HG03159 (cell line): ENCODE measurements around the gene FAM228B.

Experiments
- ATAC-seq: cut with Tn5 transposase; IDR thresholded peaks from one replicate; pipeline ENCODE4 v1.9.1; 2021; ENCODE audit warnings: mild to moderate bottlenecking, moderate library complexity; ENCODE audit not compliant: unreplicated experiment

The FAM228B gene

GRCh38 chr2:24200799-24201198 lies 77.5 kb downstream of the FAM228B start:
- no peak for ATAC-seq

DNA sequence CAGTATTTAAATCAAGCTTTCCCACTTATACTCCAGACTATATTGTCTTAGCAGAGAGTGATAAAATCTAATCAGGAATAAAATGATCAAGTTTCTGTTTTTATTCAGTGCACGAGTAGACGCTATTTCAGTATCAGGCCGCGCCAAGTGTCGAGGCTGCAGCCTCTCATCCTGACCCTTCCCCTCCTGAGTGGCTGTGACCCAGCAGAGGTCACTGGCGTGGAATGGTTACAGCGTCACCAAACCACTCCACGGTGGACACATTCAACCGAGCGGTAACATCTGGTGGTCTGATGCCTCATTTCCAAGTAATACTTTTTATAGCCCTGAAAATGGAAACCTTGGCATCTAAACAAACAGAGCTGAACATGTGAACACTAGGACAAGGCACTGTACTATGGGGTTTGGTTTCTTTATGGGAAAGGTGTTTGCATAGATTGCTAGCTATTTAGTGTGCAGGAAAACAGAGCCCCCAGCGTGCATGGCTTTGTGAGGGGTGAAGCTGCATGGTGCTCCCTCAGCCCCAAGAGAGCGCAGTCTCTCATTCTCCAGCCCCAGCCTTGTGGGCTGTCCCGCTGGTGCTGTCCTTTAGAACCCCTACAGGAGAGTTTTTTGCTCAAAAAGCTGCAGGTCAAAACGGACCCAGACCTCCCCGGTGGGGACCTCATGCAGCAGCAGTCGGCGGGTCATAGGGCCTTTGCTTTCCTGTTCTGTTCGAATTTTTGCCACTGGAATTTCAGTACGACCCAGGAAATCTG lies 79.9 kb downstream of the FAM228B start:
- ATAC-seq = no peak

DNA sequence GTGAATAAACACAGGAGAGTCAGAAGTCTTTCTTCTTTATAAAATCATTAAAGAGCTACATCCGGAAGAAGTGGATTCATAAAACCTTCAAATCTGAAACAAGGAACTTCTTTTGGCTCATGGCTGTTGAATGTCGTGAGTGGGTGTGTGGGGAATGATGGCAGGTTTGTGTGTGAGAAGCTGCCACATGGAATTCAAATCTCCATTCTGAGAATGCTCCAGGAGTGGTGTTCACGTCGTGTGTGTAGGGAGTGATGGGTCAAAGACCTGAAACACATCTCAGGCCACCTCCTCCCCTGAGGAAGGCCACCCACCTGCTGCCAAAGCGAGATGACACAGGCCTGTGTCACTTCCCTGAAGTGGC lies 80.5 kb downstream of the FAM228B start:
- ATAC-seq = no peak

DNA sequence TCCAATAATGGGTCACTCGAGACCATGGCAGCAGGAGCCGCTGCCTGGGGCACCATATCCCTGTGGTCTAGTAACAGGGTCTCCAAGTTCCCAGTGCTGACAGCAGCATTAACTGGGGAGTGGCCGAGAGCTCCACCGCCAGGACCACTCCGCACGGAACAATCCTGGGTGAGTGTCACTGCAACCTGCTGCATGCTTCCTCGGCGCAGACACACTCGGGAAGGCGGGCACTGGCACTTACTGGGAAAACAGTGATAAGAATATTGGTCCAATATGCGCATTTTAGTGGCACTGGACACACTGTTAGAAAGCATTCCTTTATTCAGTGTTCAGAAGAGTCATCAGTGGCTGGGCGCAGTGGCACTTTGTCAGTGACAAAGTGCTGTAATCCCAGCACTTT lies 81.2 kb downstream of the FAM228B start:
- no peak for ATAC-seq

DNA sequence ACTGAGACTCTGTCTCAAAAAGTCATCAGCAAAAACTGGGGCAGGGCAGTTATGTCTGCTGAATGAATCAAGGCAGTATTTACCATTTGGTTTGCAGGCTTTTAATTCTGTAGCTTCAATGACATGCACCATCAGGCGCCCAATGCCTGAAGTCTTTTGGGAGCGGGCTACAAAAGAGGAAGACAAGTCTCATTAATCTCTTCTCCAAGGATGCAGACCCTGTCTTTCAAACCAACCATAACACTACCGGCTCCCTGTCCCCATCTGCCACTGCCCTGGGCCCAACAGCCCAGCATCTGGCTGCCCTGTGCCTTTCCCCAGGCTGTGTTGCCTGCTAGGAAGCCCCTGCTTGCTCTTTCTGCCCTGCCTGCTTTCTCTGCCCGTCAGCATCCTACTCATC lies 81.9 kb downstream of the FAM228B start:
- ATAC-seq = no peak

DNA sequence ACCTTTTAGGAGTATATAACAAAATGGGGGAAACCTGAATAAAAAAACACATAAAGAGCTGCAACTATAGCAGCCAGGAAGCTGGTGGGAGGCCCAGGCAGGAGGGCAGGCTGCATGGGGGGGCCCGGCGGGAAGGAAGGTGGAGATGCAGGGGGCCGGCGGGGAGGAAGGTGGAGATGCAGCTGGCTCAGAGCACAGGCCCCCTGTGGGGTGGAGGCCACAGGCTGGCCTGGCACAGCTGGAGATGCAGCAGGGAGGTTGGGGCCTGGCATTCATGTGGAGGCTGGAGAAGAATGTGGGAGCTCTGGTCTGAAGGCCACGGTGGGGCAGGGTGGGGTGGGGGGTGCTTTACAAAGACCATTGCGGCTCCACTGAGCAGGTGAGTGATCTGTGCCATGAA lies 83.0 kb downstream of the FAM228B start:
- ATAC-seq = no peak

DNA sequence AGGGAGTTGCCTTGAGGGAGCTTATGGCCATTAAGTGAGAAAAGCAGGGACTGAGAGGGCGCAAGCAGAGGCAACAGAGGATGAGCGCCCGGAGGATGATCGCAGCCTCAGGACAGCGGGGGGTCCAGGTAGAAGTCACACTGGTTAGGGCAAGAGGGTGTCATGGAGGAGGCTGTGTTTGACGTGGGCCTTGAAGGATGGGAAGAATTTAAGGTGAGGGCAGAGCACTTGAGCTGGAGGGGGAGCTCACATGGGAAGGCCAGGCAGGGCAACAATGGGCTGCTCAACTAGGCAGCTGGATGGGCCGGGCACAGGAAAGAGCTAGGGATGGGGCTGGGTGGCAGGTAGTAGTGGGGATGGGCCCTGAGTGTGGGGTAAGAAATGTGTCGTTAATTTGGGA lies 83.4 kb downstream of the FAM228B start:
- no peak for ATAC-seq

GRCh38 chr2:24207359-24207758 lies 84.1 kb downstream of the FAM228B start:
- no peak for ATAC-seq

DNA sequence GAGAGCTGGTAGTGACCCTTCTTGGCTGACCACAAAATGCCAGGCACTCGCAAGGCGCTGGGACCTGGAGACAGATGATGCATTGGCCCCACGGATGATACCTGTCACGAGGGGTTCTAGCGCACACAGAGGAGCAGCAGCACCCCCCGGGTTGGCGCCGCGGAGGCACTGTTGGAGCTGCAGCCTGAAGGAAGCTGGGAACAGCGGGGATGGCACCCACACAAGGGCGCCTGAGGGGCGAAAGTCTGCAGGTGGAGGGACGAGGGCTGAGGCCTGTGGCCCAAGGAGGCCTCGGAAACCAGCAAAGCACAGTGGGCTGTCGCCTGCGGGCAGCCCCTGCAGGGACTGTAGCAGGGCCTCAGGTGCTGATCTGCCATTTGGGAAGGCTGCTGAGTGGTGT lies 85.2 kb downstream of the FAM228B start:
- no peak for ATAC-seq

DNA sequence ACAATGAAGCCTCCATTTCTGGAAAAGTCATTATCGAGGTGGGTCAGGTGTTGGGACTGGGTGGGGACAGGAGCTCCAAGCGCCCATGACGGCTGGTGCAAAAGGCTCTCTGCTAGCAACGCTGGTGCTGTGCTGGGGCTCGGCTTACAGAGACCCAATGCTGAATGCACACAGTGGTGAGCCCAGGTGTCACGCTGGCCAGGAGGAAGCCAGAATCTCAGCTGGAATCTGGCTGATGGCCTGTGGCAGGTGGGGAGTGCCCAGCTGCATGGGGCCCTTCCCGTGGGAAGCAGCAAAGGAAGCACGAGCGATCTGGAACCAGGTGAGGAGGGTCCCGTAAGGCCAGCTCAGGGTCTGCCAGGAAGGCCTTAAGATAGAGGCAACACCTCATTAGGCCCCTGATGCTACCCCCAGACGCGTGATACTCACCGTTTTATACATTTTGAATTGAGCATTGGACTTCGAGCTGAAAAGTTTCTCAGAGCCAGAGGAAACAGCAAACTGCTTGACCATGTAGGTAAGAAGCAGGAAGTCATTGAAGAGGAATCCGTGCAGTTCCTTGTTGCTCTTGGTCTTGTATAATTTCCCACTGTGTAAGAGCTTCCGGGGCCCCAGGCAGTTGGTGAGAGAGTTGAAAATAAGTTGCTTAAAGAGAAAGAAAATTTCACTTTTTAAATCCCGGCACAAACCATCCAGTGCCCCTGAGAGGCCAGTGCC lies 86.3 kb downstream of the FAM228B start:
- no peak for ATAC-seq

DNA sequence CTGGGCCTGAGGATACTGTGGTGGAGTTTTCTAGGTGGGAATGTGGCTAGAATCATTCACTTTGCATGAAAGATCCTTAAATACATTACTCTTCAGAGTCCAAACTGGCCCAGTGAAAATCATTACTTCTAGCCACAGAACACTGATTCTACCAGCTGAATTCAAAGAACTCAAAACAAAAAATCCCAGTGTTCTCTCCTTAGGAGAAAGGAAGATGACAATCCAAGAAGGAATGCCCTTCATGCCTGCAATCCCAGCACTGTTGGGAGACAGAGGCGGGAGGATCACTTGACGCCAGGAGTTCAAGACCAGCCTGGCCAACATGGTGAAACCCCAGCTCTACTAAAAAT lies 86.8 kb downstream of the FAM228B start:
- no peak for ATAC-seq

- no peak for ATAC-seq
Observed at GRCh38 chr2:24210723-24211122, 87.5 kb downstream of the FAM228B start.

GRCh38 chr2:24211408-24211807 lies 88.1 kb downstream of the FAM228B start:
- no peak for ATAC-seq

DNA sequence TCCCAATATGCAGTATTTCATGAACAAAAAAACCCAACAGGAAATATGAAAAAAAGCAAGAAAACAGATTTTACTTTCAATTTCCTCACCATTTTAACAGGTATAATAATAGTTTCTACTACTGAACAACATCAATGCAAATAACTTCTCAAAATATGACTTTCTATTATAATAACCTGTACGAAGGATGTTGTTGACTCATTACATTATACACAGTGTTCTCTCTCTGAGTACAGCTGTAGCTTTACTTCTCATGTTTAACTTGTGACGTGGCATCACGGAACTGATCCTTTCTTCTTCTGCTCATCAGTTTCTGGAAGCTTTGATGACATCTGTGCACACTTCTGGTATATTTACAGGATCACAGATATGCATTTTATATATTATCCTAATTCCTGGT lies 91.6 kb downstream of the FAM228B start:
- ATAC-seq = peak; percentile 97
